Measurements from ENCODE around the gene GLRX.
A peak's percentile ranks its signal among the peaks of the same experiment; 100 is the strongest.

DNA sequence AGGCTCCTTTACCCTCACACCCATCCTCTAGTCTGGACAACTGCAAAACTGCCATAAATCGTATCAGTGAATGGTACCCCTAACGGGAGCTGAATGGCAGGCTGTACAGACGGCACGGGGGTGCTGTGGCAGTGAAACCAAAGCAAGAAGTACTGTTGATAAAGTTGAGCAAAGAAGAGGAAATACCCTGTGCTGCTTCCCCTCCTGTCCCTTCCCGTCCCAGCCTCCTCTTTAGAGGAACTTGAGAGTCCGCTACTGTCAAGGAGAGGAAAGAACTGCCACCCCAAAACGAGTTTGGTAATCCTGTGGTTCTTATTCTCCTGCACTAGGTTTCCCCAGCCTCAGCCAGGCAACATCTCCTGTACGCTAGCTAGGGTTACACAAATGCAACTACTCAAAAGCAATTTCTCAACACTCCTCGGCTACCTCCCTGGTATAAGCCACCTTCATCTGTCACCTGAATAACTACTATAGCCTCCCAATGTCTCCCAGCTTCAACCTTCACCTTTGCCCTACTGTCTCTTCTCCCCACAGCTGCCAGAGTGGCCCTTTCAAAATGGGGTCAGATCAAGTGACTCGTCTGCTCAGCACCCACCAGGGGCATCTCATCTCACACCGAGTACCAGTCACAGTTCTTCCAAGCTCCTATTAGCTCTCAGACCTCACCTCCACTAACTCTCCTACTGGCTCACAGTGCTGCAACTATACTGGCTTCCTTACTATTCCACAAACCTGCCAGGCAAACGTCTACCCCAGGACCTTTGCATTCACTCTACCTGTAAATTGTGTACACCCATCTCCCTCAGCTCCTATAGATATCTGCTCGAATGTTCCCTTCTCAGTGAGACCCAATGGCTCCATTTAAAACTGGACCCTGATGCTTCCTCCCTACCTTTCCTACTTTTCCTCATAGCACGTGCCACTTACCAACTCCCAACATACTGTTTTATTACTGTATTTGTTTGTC, 4.1 kb downstream of the GLRX start:
- TF ChIP-seq, protein P1, sequence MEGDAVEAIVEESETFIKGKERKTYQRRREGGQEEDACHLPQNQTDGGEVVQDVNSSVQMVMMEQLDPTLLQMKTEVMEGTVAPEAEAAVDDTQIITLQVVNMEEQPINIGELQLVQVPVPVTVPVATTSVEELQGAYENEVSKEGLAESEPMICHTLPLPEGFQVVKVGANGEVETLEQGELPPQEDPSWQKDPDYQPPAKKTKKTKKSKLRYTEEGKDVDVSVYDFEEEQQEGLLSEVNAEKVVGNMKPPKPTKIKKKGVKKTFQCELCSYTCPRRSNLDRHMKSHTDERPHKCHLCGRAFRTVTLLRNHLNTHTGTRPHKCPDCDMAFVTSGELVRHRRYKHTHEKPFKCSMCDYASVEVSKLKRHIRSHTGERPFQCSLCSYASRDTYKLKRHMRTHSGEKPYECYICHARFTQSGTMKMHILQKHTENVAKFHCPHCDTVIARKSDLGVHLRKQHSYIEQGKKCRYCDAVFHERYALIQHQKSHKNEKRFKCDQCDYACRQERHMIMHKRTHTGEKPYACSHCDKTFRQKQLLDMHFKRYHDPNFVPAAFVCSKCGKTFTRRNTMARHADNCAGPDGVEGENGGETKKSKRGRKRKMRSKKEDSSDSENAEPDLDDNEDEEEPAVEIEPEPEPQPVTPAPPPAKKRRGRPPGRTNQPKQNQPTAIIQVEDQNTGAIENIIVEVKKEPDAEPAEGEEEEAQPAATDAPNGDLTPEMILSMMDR (IDR thresholded peaks at IDR 0.05 in 4 of 5, conservative IDR thresholded peaks at IDR 0.05 in 1 of 5): peak in 1 of 5 experiments; percentile 11
- peak; percentile 46 to 51 for TF ChIP-seq POLR2A (IDR thresholded peaks at IDR 0.05)
